Measurements from ENCODE around the gene PEPD. TPM values are rescaled to one million over a fixed set of nuclear protein-coding genes. Genes with fewer than 3 reads are reported as not detected.

PEPD gene
- total RNA-seq, 2 donors from 2014 or later: 52.2 to 67.9 TPM

DNA sequence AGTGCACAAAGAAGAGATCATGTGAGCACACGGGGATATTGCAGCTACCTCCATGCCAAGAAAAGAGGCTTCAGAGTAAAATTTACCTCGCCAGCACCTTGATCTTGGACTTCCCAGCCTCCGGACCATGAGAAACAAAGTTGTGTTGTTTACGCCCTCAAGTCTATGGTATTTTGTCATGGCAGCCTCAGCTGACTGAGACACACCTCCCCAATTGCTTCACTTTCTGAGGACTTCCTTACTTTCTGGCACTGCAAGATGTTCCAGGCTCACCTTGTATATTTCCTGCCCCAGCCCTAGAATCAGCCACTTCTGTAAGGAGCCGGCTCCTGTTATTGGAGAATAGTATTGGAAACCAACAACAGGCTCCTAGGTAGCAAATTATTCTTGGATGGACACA is 154.7 kb downstream of the PEPD start:
- Mint-ChIP-seq H3K4me1 (no peaks in the 10 kb centered on the region), H3K27me3 (ENCODE audit: insufficient read depth) (peaks cover 8% of the 10 kb centered on the region), H3K9me3 (no peaks in the 10 kb centered on the region), H3K4me3 (no peak overlapping the region), H3K36me3 (ENCODE audit: low read depth) (no peaks in the 10 kb centered on the region), H3K27ac (no peak overlapping the region)
- no peak overlapping the region for H3K9ac ChIP-seq (ENCODE audit: extremely low read depth, low read length, poor library complexity, severe bottlenecking)
- no peaks in the 10 kb centered on the region for H3K36me3 ChIP-seq (ENCODE audit: control insufficient read depth, insufficient read depth, low read length)
- no peaks in the 10 kb centered on the region for H3K4me1 ChIP-seq (ENCODE audit: control insufficient read depth, insufficient read depth, low read length)
- DNase-seq: no peak
- TF ChIP-seq, protein P1, sequence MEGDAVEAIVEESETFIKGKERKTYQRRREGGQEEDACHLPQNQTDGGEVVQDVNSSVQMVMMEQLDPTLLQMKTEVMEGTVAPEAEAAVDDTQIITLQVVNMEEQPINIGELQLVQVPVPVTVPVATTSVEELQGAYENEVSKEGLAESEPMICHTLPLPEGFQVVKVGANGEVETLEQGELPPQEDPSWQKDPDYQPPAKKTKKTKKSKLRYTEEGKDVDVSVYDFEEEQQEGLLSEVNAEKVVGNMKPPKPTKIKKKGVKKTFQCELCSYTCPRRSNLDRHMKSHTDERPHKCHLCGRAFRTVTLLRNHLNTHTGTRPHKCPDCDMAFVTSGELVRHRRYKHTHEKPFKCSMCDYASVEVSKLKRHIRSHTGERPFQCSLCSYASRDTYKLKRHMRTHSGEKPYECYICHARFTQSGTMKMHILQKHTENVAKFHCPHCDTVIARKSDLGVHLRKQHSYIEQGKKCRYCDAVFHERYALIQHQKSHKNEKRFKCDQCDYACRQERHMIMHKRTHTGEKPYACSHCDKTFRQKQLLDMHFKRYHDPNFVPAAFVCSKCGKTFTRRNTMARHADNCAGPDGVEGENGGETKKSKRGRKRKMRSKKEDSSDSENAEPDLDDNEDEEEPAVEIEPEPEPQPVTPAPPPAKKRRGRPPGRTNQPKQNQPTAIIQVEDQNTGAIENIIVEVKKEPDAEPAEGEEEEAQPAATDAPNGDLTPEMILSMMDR (conservative IDR thresholded peaks at IDR 0.05): no peak
- no peak overlapping the region for H3K4me3 ChIP-seq (ENCODE audit: low read length)
- WGBS, 2 experiments (ENCODE audit: insufficient coverage in 1 of 2, insufficient read length in 1 of 2): 78 to 80% methylated on average over 4 to 5 of the region's 5 CpGs
- H3K27ac ChIP-seq (ENCODE audit: low read depth, low read length): no peak overlapping the region
- peaks cover 14% of the 10 kb centered on the region for H3K27me3 ChIP-seq (ENCODE audit: control insufficient read depth, insufficient read depth, low read length, poor library complexity, severe bottlenecking)
- H3K9me3 ChIP-seq (ENCODE audit: control insufficient read depth, low read length): no peaks in the 10 kb centered on the region

DNA sequence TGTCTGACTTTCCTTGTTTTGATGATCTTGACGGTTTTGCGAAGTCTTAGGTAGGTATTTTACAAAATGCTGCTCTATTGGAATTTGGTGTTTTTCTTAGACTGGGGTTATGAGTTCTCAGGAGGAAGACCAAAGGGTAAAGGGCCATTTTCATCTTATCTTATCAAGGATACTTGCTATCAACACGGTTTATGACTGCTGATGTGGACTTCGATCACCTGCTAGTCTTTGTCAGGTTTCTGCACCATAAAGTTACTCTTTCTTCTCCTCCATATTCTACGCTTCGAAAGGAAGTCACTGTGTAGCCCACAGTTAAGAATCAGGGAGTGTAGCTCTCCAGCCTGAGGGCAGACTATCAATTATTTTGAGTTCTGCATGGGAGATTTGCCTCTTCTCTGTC is 155.5 kb downstream of the PEPD start:
- no peak for DNase-seq
- H3K4me1 ChIP-seq (ENCODE audit: control insufficient read depth, insufficient read depth, low read length): no peaks in the 10 kb centered on the region
- H3K9me3 Mint-ChIP-seq: no peaks in the 10 kb centered on the region
- 86% methylated on average over 4 to 6 of the region's 6 CpGs for WGBS, 2 experiments (ENCODE audit: insufficient coverage in 1 of 2, insufficient read length in 1 of 2)
- TF ChIP-seq, protein P1 (conservative IDR thresholded peaks at IDR 0.05): no peak
- H3K36me3 ChIP-seq (ENCODE audit: control insufficient read depth, insufficient read depth, low read length): no peaks in the 10 kb centered on the region
- H3K4me3 ChIP-seq (ENCODE audit: low read length): no peak overlapping the region
- H3K9me3 ChIP-seq (ENCODE audit: control insufficient read depth, low read length): no peaks in the 10 kb centered on the region
- H3K4me3 Mint-ChIP-seq: no peak overlapping the region
- peaks cover 14% of the 10 kb centered on the region for H3K27me3 ChIP-seq (ENCODE audit: control insufficient read depth, insufficient read depth, low read length, poor library complexity, severe bottlenecking)
- H3K4me1 Mint-ChIP-seq: no peaks in the 10 kb centered on the region
- no peak overlapping the region for H3K9ac ChIP-seq (ENCODE audit: extremely low read depth, low read length, poor library complexity, severe bottlenecking)
- no peak overlapping the region for H3K27ac ChIP-seq (ENCODE audit: low read depth, low read length)
- no peaks in the 10 kb centered on the region for H3K36me3 Mint-ChIP-seq (ENCODE audit: low read depth)
- no peak overlapping the region for H3K27ac Mint-ChIP-seq
- H3K27me3 Mint-ChIP-seq (ENCODE audit: insufficient read depth): peaks cover 6% of the 10 kb centered on the region

DNA sequence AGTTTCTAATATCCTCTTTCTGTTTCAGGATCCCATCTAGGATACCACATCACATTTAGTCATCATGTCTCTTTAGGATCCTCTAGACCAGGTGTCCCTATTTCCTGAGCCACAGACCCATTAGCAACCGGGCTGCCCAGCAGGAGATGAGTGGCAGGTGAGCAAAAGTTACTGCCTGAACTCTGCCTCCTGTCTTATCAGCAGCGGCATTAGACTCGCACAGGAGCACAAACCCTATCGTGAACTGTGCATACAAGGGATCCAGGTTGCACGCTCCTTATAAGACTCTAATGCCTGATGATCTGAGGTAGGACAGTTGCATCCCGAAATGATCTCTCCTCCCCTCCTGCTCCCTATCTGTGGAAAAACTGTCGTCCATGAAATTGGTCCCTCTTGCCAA is 155.9 kb downstream of the PEPD start:
- Mint-ChIP-seq H3K4me3 (no peak overlapping the region), H3K27ac (no peak overlapping the region), H3K36me3 (ENCODE audit: low read depth) (no peaks in the 10 kb centered on the region), H3K9me3 (no peaks in the 10 kb centered on the region), H3K27me3 (ENCODE audit: insufficient read depth) (peaks cover 6% of the 10 kb centered on the region), H3K4me1 (no peaks in the 10 kb centered on the region)
- Histone ChIP-seq H3K27me3 (ENCODE audit: control insufficient read depth, insufficient read depth, low read length, poor library complexity, severe bottlenecking) (peaks cover 14% of the 10 kb centered on the region), H3K27ac (ENCODE audit: low read depth, low read length) (no peak overlapping the region), H3K4me3 (ENCODE audit: low read length) (no peak overlapping the region), H3K9ac (ENCODE audit: extremely low read depth, low read length, poor library complexity, severe bottlenecking) (no peak overlapping the region), H3K4me1 (ENCODE audit: control insufficient read depth, insufficient read depth, low read length) (no peaks in the 10 kb centered on the region), H3K9me3 (ENCODE audit: control insufficient read depth, low read length) (no peaks in the 10 kb centered on the region), H3K36me3 (ENCODE audit: control insufficient read depth, insufficient read depth, low read length) (no peaks in the 10 kb centered on the region)
- TF ChIP-seq, protein P1 (conservative IDR thresholded peaks at IDR 0.05): no peak
- DNase-seq: no peak
- WGBS, 2 experiments (ENCODE audit: insufficient coverage in 1 of 2, insufficient read length in 1 of 2): 74 to 85% methylated on average over 7 of the region's 7 CpGs

Data from endodermal cell (in vitro differentiated cells).